GM12878 (cell line): ENCODE data around the gene POU2AF2.

ENCODE experiments used
- EZH2 ChIP-seq: IDR thresholded peaks from 2 replicates; pipeline ENCODE4 v1.6.1; 2012; ENCODE audit warnings: low read depth, mild to moderate bottlenecking, control low read depth, inconsistent platforms, low read length, borderline replicate concordance; ENCODE audit not compliant: control insufficient read depth
- POLR2A ChIP-seq: IDR thresholded peaks from 2 replicates; pipeline ENCODE4 v1.6.1; 2011; ENCODE audit warnings: low read depth, mild to moderate bottlenecking, low read length

DNA sequence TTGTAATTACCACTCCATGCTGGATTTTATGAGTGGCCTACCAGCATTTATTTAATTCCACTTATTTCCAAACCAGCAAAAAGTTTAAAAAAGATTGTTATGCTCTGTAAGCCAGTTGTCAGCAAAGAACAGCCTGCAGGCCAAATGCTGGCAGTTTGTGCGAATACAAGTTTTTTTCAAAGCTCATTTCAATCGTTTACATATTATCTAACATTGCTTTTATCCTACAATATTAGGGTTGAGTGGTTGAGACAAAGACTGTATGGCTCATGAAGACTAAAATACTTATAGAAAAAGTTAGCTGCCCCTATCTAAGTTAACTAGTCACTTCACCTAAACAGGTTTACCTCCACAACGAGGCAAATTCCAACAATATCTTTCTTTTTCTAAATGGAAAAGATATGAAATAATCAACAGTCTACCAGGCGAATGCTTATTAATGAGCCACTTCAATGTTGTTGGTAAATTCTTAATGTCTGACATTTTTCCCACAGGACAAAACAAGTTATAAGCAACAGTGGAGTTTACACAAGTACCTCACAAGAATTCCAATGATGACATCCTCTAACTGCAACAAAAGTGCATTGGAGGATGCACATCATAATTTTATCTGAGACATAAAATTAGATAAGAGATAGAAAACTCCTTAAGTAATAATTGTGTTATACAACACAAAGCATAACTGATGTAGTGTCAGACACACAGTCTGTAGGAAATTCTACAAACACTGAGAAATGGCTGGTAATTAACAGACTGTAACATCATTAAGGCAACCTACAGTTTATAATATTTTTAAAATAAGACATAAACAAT lies 35.8 kb upstream of the POU2AF2 start:
- TF ChIP-seq EZH2 = no peak
- no peak for TF ChIP-seq POLR2A
